Kasumi-1 (cell line): ENCODE measurements around the gene CORIN.
"Not testable (repeated sequence)": the region's sequence is repeated elsewhere in the genome, so short reads cannot be mapped to it uniquely, and the experiment has no call there.

Experiments
- DNase-seq, 2 experiments: peaks; one replicate each; lab custom pipeline; 2025; lab: John Stamatoyannopoulos, UW

Gene CORIN

GRCh38 chr4:47721892-47722575, 115.8 kb downstream of the CORIN start:
- peak in 1 of 2 experiments; percentile 21 for DNase-seq

- DNase-seq: no peak
Measured at GRCh38 chr4:47721485-47721884, 116.4 kb downstream of the CORIN start.

GRCh38 chr4:47720787-47721186, 117.1 kb downstream of the CORIN start:
- DNase-seq: no peak

DNA sequence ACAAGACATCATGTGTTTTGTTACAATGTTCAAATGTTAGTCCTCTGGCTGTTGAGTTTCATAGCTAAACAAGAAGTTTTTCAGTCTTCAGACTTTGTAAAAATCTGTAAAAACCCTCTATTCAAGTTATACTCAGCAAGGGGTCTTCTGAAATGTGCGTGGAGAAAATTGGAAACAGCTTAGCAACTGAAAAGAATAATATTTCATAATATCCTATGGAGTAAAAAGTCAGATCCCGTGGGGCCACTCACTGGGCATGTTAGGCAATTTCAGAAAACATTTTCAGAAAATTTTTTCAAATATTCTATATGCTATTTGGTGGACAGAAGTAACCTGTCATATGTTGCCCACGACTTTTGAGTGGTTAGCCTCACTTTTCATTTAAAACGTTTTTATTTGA, 118.3 kb downstream of the CORIN start:
- no peak for DNase-seq

- DNase-seq: no peak
Measured at GRCh38 chr4:47718696-47719095, 119.2 kb downstream of the CORIN start.

DNA sequence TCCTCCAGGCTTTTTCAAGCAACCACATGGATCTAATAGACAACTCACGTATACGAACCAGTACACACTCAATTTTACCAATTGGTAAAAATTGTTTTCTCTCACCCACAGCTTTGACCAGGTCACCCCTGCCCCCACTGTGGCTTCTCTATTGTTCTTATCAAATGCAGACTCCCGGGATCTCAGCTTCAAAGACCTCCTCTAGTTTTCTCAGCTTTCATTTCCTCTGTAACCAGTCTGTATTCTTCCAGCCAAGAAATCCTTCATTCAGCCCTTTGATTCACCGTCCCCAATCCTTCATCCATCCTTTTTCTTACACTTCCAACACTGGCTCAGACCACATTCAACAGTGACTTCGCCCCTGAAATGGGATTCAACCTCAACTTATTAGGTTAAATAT, 120.7 kb downstream of the CORIN start:
- DNase-seq: no peak

DNA sequence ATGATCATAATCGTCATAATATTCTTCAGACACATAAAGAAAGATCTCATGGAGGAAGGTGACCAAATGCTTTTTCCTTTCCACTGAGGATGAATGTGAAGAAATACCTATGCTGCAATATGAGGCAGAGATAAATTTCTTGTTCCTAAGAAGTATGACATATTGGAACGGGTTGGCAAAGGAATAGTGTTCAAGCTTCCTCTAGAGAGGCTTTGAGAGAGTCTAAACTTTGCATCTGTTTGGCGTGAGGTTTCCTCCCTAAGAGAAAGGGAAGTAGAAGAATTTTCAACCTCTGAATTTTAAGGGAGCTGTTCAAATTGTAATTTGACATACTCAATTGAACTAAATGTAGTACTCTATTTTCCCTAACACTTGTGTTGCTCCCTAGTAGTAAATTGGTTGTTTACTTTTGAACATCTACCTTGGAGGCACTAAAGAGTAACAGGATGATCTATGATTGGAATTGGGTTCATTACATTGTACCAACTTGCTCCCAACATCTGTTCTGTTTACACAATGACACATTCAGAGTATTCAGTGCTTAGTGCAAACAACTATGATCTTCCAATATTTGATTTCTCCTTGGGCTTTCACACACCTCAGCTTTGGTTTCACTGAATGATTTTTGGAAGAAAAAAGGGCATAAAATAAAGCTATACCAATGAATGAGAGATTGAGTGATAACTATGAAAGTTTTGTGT, 122.0 kb downstream of the CORIN start:
- DNase-seq: peak; percentile 83 to 91

DNA sequence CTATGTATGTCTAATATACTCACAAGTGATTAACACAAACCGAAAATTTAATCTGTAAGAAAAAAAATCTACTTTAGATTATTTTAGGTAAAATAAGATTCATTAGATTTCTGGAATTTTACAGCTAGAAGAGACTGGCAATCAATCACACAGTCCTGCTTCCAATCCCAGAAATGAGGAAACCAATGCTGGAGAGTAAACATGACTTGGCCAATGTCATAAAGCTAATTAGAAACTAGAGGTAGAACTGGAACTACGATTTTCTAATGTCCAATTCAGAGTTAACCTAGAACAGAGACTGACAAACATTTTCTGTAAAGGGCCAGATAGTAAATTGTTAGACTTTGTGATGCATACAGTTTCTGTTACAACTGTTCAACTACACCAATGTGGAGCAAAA, 123.6 kb downstream of the CORIN start:
- no peak for DNase-seq

- DNase-seq: no peak
Measured at GRCh38 chr4:47713129-47713834, 124.6 kb downstream of the CORIN start.

GRCh38 chr4:47711646-47712045, 126.2 kb downstream of the CORIN start:
- DNase-seq: no peak

- no peak for DNase-seq
Measured at GRCh38 chr4:47711183-47711582, 126.7 kb downstream of the CORIN start.

DNA sequence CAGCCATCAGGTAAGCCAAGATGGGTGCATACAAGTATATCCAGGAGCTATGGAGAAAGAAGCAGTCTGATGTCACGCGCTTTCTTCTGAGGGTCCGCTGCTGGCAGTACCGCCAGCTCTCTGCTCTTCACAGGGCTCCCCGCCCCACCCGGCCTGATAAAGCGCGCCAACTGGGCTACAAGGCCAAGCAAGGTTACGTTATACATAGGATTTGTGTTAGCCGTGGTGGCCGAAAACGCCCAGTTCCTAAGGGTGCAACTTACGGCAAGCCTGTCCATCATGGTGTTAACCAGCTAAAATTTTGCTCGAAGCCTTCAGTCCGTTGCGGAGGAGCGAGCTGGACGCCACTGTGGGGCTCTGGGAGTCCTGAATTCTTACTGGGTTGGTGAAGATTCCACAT, 131.5 kb downstream of the CORIN start:
- not testable (repeated sequence) for DNase-seq

DNA sequence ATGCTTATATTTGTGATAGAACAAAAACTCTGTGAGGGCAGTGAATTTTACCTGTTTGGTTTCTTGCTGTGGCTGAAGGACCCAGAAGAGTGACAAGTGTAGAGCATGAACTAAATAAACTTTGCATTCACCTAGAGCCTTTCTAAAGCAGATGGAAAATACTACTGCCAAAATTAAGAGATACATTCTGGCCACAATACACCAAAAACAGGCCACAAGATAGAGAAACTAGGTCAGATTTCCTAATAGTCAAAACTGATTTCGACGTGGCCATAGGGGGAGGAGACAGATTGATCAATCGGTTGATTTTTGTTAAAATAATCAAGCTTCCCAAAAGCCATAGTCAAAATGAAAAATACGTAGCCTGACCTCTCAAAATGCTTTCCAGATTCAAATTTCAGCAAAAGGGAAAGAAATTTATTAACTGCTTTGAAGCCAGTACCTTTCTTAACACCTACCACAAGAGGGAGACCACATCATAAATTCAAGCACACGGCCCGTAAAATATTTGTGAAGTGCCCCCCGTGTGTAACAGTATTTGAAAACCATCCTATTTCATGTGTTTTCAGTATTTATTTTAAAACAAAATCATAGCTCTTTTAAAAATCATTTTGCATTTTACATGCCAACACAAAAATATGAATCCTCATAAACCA, 132.4 kb downstream of the CORIN start:
- peak; percentile 89 to 91 for DNase-seq

DNA sequence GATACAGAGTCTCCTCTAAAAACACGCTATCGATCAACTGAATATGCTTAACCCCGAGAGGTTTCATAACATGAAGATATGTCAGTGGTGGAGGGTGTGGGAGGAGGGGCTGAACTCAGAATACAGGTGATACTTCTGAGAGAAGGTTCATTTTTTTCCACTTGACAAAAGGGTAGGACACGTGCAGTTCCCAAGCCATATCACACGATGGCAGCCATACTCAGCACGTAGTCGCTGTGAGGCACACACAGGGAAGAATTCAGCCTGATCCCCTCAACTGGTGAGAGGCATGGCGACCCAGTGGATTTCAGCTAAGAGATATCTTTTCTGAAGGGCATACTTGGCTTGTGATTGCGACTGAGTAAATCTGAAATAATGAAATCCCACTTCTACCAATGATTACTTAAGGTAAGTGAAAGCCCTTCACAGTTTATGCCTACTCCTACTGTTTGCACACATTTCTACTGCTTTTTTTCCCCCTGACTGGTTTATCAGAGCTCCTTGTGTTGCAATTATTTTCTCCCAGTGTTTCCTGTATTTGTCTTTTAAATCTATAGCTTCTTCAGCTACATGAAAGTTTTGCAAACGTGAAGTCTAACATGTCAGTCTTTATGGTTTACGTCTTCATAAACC, 133.1 kb downstream of the CORIN start:
- peak; percentile 82 to 87 for DNase-seq

GRCh38 chr4:47703956-47704355, 133.9 kb downstream of the CORIN start:
- DNase-seq: no peak

GRCh38 chr4:47703008-47703407, 134.9 kb downstream of the CORIN start:
- DNase-seq: no peak

DNA sequence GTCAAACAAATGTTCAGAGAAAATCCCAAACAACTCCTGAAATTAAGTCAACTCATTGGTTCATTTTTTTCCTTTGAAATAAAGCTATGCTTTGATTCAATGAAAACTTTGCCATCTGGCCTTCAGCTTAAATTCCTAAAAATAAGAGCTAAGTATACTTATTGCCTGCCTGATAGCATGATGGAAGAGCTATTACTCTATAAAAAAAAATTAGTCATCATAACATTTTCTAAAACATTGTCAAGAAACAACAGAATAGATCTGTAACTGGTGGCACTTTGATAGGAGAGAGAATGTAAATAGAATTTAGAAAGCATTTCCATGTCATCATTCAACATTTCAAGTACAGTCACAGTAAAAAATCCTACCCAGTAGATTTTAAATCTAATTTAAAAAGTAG, 136.6 kb downstream of the CORIN start:
- no peak for DNase-seq

- no peak for DNase-seq
Measured at GRCh38 chr4:47698837-47699236, 139.0 kb downstream of the CORIN start.

DNA sequence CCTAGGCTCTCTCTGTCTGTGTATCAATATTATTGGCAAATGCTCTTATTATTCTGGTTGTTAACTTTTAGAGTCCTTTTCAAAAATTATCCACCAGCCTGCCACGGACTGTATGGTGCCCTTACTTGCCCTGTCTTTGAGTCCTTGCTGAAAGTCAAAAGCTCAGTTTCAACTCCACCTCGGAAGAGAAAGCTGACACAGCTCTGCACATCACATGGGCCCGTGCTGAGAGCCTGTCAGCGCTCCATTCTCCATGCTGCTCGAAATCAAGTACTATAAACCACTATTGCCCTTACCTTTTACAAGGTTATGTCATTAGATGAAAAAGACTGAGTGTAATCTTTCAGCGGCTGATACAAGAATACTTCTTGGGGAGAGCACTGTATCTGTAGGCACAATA, 141.0 kb downstream of the CORIN start:
- DNase-seq: no peak

- DNase-seq: no peak
Measured at GRCh38 chr4:47695260-47695659, 142.6 kb downstream of the CORIN start.

DNA sequence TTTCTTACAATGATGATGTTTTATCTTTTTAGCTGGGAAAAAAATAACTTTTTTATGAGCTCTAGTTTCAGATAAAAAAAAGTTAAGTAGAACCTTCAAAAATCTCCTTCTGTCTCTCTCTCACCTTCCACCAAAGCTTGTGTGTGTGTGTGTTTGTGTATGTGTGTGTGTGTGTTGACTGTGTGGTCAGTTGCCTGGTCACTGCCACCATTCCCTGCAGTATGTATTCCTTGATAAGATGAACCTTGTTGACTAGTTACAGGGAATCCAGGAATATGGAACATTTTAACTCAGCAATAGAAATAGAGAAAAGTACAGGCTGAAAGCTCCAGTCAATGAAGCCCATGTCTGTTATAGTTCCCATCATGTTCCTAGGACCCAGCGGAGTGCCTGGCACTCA, 143.5 kb downstream of the CORIN start:
- no peak for DNase-seq

- DNase-seq: no peak
Measured at GRCh38 chr4:47692691-47693090, 145.2 kb downstream of the CORIN start.
